Fibroblast of lung (primary cell): ENCODE measurements around the gene APEX1. TPM values are rescaled to one million over a fixed set of nuclear protein-coding genes. Genes with fewer than 3 reads are reported as not detected.
"Not testable (repeated sequence)": the region's sequence is repeated elsewhere in the genome, so short reads cannot be mapped to it uniquely, and the experiment has no call there.

Experiments
- DNase-seq, 2 donors: peaks; one replicate each; pipeline versions ENCODE4 v3.0.0 to v3.0.0-alpha.2; 2010; ENCODE audit warnings: low read depth in 2 of 2
- H2AFZ ChIP-seq: 2 replicates; pipeline ENCODE4 v1.5.1; 2012; ENCODE audit warnings: low read length, control low read depth, inconsistent platforms
- H3K27ac ChIP-seq: 2 replicates; pipeline ENCODE4 v1.5.1; 2011; ENCODE audit warnings: low read length, control low read depth; ENCODE audit not compliant: insufficient read depth
- H3K27me3 ChIP-seq: 2 replicates; pipeline ENCODE4 v1.5.1; 2011; ENCODE audit warnings: mild to moderate bottlenecking, low read length; ENCODE audit not compliant: control insufficient read depth, insufficient read depth
- H3K36me3 ChIP-seq: 2 replicates; pipeline ENCODE4 v1.5.1; 2011; ENCODE audit warnings: low read length; ENCODE audit not compliant: control insufficient read depth, insufficient read depth
- H3K4me1 ChIP-seq: 2 replicates; pipeline ENCODE4 v1.5.1; 2011; ENCODE audit warnings: low read length; ENCODE audit not compliant: control insufficient read depth, insufficient read depth; ENCODE audit errors: extremely low read depth
- H3K4me2 ChIP-seq: 2 replicates; pipeline ENCODE4 v1.5.1; 2011; ENCODE audit warnings: low read length, control low read depth; ENCODE audit not compliant: insufficient read depth; ENCODE audit errors: extremely low read depth
- H3K4me3 ChIP-seq, 4 experiments: fragments of 200-600 bp in 1 of 4; sonication (generic) in 1 of 4; replicated peaks in 1 of 4; 2 replicates each; pipeline ENCODE4 v1.5.1; 2011 to 2016; ENCODE audit warnings: low read length in 4 of 4, low read depth in 3 of 4, mild to moderate bottlenecking in 3 of 4, control low read depth in 2 of 4, inconsistent platforms in 1 of 4, mixed read lengths in 1 of 4; ENCODE audit not compliant: insufficient read depth in 1 of 4; ENCODE audit errors: control extremely low read depth in 1 of 4
- H3K79me2 ChIP-seq: 2 replicates; pipeline ENCODE4 v1.5.1; 2012; ENCODE audit warnings: mild to moderate bottlenecking, low read length, inconsistent platforms; ENCODE audit not compliant: control insufficient read depth, insufficient read depth
- H3K9ac ChIP-seq: 2 replicates; pipeline ENCODE4 v1.5.1; 2011; ENCODE audit warnings: mild to moderate bottlenecking, low read length, control low read depth; ENCODE audit not compliant: insufficient read depth
- H3K9me3 ChIP-seq: 2 replicates; pipeline ENCODE4 v1.5.1; 2012; ENCODE audit warnings: low read depth, low read length; ENCODE audit not compliant: control insufficient read depth, insufficient read depth
- H4K20me1 ChIP-seq: 2 replicates; pipeline ENCODE4 v1.5.1; 2011; ENCODE audit warnings: low read length; ENCODE audit not compliant: control insufficient read depth, insufficient read depth; ENCODE audit errors: extremely low read depth
- EZH2 ChIP-seq: IDR thresholded peaks from 2 replicates; pipeline ENCODE4 v1.5.1; 2012; ENCODE audit warnings: low read length, control low read depth, mild to moderate bottlenecking; ENCODE audit errors: missing control alignments
- polyA plus RNA-seq, 2 donors: library from polyadenylated mRNA; depleted of rRNA in 1 of 2; stranded (reverse) in 1 of 2; unstranded in 1 of 2; fragments of >200 nt; gene quantifications; 2 replicates each; pipeline ENCODE4 v1.2.1, GENCODE V29; 2011 to 2012; ENCODE audit warnings: missing spikeins in 1 of 2
- total RNA-seq: library from RNA; depleted of rRNA; stranded (reverse); fragments of >200 nt; gene quantifications from 2 replicates; pipeline ENCODE4 v1.2.1, GENCODE V29; 2014
- TF ChIP-seq, protein P1 (sequence below), 2 donors: IDR thresholded peaks in 1 of 2; conservative IDR thresholded peaks in 1 of 2; 1 replicate in 1 of 2; 2 replicates in 1 of 2; pipeline ENCODE4 v1.5.1; 2011 to 2012; ENCODE audit warnings: low read length in 2 of 2, control low read depth in 1 of 2, inconsistent platforms in 1 of 2, low read depth in 1 of 2, mild to moderate bottlenecking in 1 of 2

APEX1 gene
- total and polyA plus RNA-seq, 2 donors (not counting 1 experiment from before 2014, with no cell fraction given) = 66.6 to 187 TPM

DNA sequence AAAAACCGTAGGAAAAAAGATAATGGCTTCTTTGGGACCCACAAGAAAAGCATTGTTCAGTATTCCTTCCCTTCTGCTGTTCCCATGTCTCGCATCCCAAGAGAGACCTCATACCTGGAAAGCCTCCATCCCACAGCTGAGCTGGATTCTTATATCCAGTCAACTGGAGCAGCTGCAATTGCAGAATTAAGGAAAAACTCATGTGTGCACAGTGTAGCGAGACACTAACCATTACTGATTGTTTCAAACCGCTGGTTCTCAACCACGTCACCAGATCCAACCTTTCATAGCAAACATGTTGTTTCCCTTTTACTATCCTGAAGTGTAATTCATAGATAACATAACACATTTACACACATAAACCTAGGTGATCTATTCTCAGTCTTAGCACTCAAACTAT, 44.9 kb downstream of the APEX1 start:
- no peak for DNase-seq
- no peak overlapping the region for H3K9ac ChIP-seq
- H4K20me1 ChIP-seq = no peaks in the 10 kb centered on the region
- TF ChIP-seq, protein P1, sequence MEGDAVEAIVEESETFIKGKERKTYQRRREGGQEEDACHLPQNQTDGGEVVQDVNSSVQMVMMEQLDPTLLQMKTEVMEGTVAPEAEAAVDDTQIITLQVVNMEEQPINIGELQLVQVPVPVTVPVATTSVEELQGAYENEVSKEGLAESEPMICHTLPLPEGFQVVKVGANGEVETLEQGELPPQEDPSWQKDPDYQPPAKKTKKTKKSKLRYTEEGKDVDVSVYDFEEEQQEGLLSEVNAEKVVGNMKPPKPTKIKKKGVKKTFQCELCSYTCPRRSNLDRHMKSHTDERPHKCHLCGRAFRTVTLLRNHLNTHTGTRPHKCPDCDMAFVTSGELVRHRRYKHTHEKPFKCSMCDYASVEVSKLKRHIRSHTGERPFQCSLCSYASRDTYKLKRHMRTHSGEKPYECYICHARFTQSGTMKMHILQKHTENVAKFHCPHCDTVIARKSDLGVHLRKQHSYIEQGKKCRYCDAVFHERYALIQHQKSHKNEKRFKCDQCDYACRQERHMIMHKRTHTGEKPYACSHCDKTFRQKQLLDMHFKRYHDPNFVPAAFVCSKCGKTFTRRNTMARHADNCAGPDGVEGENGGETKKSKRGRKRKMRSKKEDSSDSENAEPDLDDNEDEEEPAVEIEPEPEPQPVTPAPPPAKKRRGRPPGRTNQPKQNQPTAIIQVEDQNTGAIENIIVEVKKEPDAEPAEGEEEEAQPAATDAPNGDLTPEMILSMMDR (conservative IDR thresholded peaks at IDR 0.05 in 1 of 2, IDR thresholded peaks at IDR 0.05 in 1 of 2; ENCODE audit: low read depth in 1 of 2, low read length in 2 of 2) = no peak
- no peak for TF ChIP-seq EZH2
- no peak overlapping the region for H3K4me2 ChIP-seq
- H3K36me3 ChIP-seq = no peaks in the 10 kb centered on the region
- H3K4me1 ChIP-seq = peaks cover 2% of the 10 kb centered on the region
- H3K4me3 ChIP-seq = no peak overlapping the region
- no peak overlapping the region for H3K27ac ChIP-seq
- H3K27me3 ChIP-seq = no peaks in the 10 kb centered on the region
- H3K79me2 ChIP-seq = no peaks in the 10 kb centered on the region
- H3K9me3 ChIP-seq = no peaks in the 10 kb centered on the region
- H2AFZ ChIP-seq = no peak overlapping the region

DNA sequence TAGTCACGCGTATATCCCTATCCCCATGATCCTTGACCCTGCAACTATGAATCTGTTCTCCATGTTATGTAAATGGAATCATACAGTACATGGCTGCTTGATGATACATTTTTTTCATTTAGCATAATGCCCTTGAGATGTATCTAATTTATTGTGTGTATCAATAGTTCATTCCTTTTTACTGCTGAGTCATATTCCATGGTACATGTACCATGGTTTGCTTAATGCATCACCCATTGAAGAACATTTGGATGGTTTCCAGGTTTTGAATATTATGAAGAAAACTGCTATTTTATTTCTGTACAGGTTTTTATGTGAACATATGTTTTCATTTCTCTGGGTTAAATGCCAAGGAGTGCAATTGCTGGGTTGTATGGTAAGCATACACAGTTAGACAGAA, 46.3 kb downstream of the APEX1 start:
- Histone ChIP-seq H3K27ac (no peak overlapping the region), H2AFZ (no peak overlapping the region), H3K4me3 (no peak overlapping the region), H3K4me2 (no peak overlapping the region), H3K4me1 (no peaks in the 10 kb centered on the region), H3K36me3 (no peaks in the 10 kb centered on the region), H3K9ac (no peak overlapping the region), H4K20me1 (no peaks in the 10 kb centered on the region), H3K79me2 (no peaks in the 10 kb centered on the region), H3K9me3 (no peaks in the 10 kb centered on the region), H3K27me3 (no peaks in the 10 kb centered on the region)
- TF ChIP-seq EZH2 = no peak
- TF ChIP-seq, protein P1 (conservative IDR thresholded peaks at IDR 0.05 in 1 of 2, IDR thresholded peaks at IDR 0.05 in 1 of 2; ENCODE audit: low read depth in 1 of 2, low read length in 2 of 2) = no peak
- DNase-seq = peak; percentile 24 to 42

DNA sequence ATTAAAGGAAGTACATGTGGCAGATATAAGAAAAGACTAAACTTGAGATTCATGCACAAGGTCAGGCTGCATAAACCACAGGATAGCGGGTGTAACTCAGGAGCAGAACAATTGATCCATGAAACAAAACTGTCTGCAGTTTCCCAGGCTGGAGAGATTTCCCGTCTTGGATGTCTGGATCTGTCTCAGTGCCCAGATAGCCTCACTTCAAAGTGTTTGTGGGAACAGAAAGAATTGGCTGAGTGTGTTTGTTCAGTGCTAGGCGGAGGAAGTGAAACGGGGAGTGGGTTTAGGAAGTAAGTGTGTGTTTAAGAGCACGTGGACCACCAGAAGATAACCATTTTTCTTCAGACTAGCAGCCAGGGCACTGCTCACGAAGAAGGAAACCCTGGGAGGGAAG, 48.9 kb downstream of the APEX1 start:
- no peak for DNase-seq
- no peaks in the 10 kb centered on the region for H3K36me3 ChIP-seq
- no peaks in the 10 kb centered on the region for H3K27me3 ChIP-seq
- no peaks in the 10 kb centered on the region for H3K9me3 ChIP-seq
- no peak overlapping the region for H3K9ac ChIP-seq
- no peak overlapping the region for H2AFZ ChIP-seq
- H3K4me1 ChIP-seq = no peaks in the 10 kb centered on the region
- no peaks in the 10 kb centered on the region for H4K20me1 ChIP-seq
- H3K4me2 ChIP-seq = no peak overlapping the region
- no peak overlapping the region for H3K27ac ChIP-seq
- no peak for TF ChIP-seq EZH2
- TF ChIP-seq, protein P1 (conservative IDR thresholded peaks at IDR 0.05 in 1 of 2, IDR thresholded peaks at IDR 0.05 in 1 of 2; ENCODE audit: low read depth in 1 of 2, low read length in 2 of 2) = no peak
- H3K79me2 ChIP-seq = no peaks in the 10 kb centered on the region
- no peak overlapping the region for H3K4me3 ChIP-seq

DNA sequence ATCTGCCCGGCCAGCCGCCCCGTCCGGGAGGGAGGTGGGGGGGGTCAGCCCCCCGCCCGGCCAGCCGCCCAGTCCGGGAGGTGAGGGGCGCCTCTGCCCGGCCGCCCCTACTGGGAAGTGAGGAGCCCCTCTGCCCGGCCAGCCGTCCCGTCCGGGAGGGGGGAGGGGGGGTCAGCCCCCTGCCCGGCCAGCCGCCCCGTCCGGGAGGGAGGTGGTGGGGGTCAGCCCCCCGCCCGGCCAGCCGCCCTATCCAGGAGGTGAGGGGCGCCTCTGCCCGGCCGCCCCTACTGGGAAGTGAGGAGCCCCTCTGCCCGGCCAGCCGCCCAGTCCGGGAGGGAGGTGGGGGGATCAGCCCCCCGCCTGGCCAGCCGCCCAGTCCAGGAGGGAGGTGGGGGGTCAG, 51.2 kb downstream of the APEX1 start:
- not testable (repeated sequence) for H3K79me2 ChIP-seq, H3K9ac ChIP-seq, H3K36me3 ChIP-seq, H3K9me3 ChIP-seq, H3K4me1 ChIP-seq, H3K4me2 ChIP-seq, H3K4me3 ChIP-seq, H3K27ac ChIP-seq, H2AFZ ChIP-seq, DNase-seq, H4K20me1 ChIP-seq, H3K27me3 ChIP-seq

DNA sequence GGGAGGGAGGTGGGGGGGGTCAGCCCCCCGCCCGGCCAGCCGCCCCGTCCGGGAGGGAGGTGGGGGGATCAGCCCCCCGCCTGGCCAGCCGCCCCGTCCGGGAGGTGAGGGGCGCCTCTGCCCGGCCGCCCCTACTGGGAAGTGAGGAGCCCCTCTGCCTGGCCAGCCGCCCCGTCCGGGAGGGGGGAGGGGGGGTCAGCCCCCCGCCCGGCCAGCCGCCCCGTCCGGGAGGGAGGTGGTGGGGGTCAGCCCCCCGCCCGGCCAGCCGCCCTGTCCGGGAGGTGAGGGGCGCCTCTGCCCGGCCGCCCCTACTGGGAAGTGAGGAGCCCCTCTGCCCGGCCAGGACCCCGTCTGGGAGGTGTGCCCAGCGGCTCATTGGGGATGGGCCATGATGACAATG, 51.7 kb downstream of the APEX1 start:
- H3K4me2 ChIP-seq, H3K27me3 ChIP-seq, H2AFZ ChIP-seq, H3K4me1 ChIP-seq, H3K79me2 ChIP-seq, H4K20me1 ChIP-seq, H3K9ac ChIP-seq, H3K4me3 ChIP-seq, H3K36me3 ChIP-seq, H3K9me3 ChIP-seq, H3K27ac ChIP-seq, DNase-seq: not testable (repeated sequence)
